ENCODE measurements around the gene AKAP13.

Gene AKAP13

GRCh38 chr15:85451099-85451700 is 70.8 kb downstream of the AKAP13 start:
- DNase-seq, result no peak

GRCh38 chr15:85452436-85452835 is 72.0 kb downstream of the AKAP13 start:
- DNase-seq, result no peak

GRCh38 chr15:85453144-85453872 is 72.9 kb downstream of the AKAP13 start:
- DNase-seq, result no peak

- DNase-seq, result no peak
These were observed 74.0 kb downstream of the AKAP13 start for GRCh38 chr15:85454403-85454802.

- no peak for DNase-seq
These were observed 75.5 kb downstream of the AKAP13 start for GRCh38 chr15:85455891-85456290.

- DNase-seq, result no peak
These were observed 76.4 kb downstream of the AKAP13 start for GRCh38 chr15:85456798-85457197.

GRCh38 chr15:85457392-85457968 is 77.1 kb downstream of the AKAP13 start:
- no peak for DNase-seq

GRCh38 chr15:85458764-85459163 is 78.4 kb downstream of the AKAP13 start:
- DNase-seq, result no peak

GRCh38 chr15:85462029-85462428 is 81.6 kb downstream of the AKAP13 start:
- DNase-seq, result no peak

- no peak for DNase-seq
These were observed 83.0 kb downstream of the AKAP13 start for GRCh38 chr15:85463276-85463892.

GRCh38 chr15:85463976-85464375 is 83.6 kb downstream of the AKAP13 start:
- no peak for DNase-seq

- DNase-seq, result no peak
These were observed 84.1 kb downstream of the AKAP13 start for GRCh38 chr15:85464471-85464870.

- no peak for DNase-seq
These were observed 90.3 kb downstream of the AKAP13 start for GRCh38 chr15:85470563-85471271.

GRCh38 chr15:85472349-85472748 is 91.9 kb downstream of the AKAP13 start:
- DNase-seq, result no peak

GRCh38 chr15:85473455-85473854 is 93.1 kb downstream of the AKAP13 start:
- no peak for DNase-seq

GRCh38 chr15:85474700-85475316 is 94.4 kb downstream of the AKAP13 start:
- no peak for DNase-seq

GRCh38 chr15:85475317-85475701 is 94.9 kb downstream of the AKAP13 start:
- no peak for DNase-seq

GRCh38 chr15:85475711-85476110 is 95.3 kb downstream of the AKAP13 start:
- DNase-seq, result no peak

- no peak for DNase-seq
These were observed 96.7 kb downstream of the AKAP13 start for GRCh38 chr15:85477061-85477460.

- no peak for DNase-seq
These were observed 97.3 kb downstream of the AKAP13 start for GRCh38 chr15:85477730-85478129.

- DNase-seq, result no peak
These were observed 98.8 kb downstream of the AKAP13 start for GRCh38 chr15:85479071-85479647.

- no peak for DNase-seq
These were observed 100.5 kb downstream of the AKAP13 start for GRCh38 chr15:85480923-85481322.
